PC-3 (cell line): Measurements from ENCODE around the gene CARMIL1. TPM values are rescaled to one million over a fixed set of nuclear protein-coding genes. Genes with fewer than 3 reads are reported as not detected.

Experiments used
- ATAC-seq: fragments of 200-7000 bp; cut with Tn5 transposase; 2 replicates; pipeline ENCODE4 v1.9.1; 2020; ENCODE audit warnings: mild to moderate bottlenecking, moderate library complexity
- BruUV-seq: library from RNA; stranded (reverse); fragments of 400-500 nt; replicated peaks from 2 replicates; lab custom pipeline; 2021; lab: Mats Ljungman, UMichigan
- CTCF ChIA-PET: fragments of 300-600 bp; sonication (Branson Sonifier 250); formaldehyde crosslinking; loops from one replicate; lab custom pipeline; 2022; ENCODE audit warnings: antibody characterized with exemption; lab: Charles Lee
- POLR2A ChIA-PET: fragments of 300-600 bp; sonication (Branson Sonifier 250); formaldehyde crosslinking; loops from one replicate; lab custom pipeline; 2022; ENCODE audit warnings: antibody characterized with exemption; ENCODE audit not compliant: unreplicated experiment; lab: Charles Lee
- DNase-seq: peaks from one replicate; pipeline ENCODE4 v3.0.0-alpha.2; 2015
- H2AFZ ChIP-seq: fragments of 300-600 bp; sonication (generic); 2 replicates; pipeline ENCODE4 v1.6.0; 2016; ENCODE audit warnings: antibody characterized with exemption, low read length
- H3F3A ChIP-seq: fragments of 300-600 bp; sonication (generic); one replicate; pipeline ENCODE4 v1.6.0; 2017; ENCODE audit warnings: antibody characterized with exemption, low read length, control low read depth, mild to moderate bottlenecking; ENCODE audit not compliant: unreplicated experiment
- H3K27ac ChIP-seq: fragments of 300-600 bp; sonication (generic); 2 replicates; pipeline ENCODE4 v1.5.1; 2016; ENCODE audit warnings: mild to moderate bottlenecking, low read length
- H3K27me3 ChIP-seq: fragments of 300-600 bp; sonication (generic); 2 replicates; pipeline ENCODE4 v1.6.1; 2016; ENCODE audit warnings: low read length, mixed read lengths
- H3K36me3 ChIP-seq: fragments of 300-600 bp; sonication (generic); 2 replicates; pipeline ENCODE4 v1.6.1; 2016; ENCODE audit warnings: low read depth, mixed run types, low read length, mixed read lengths
- H3K4me1 ChIP-seq: fragments of 300-600 bp; sonication (generic); 2 replicates; pipeline ENCODE4 v1.5.1; 2016; ENCODE audit warnings: low read length; ENCODE audit not compliant: insufficient read depth
- H3K4me2 ChIP-seq: fragments of 300-600 bp; sonication (generic); 2 replicates; pipeline ENCODE4 v1.6.0; 2016; ENCODE audit warnings: low read length
- H3K4me3 ChIP-seq: fragments of 300-600 bp; sonication (generic); 2 replicates; pipeline ENCODE4 v1.5.1; 2016; ENCODE audit warnings: mild to moderate bottlenecking, low read length, mixed read lengths
- H3K79me2 ChIP-seq: fragments of 300-600 bp; sonication (generic); 2 replicates; pipeline ENCODE4 v1.6.1; 2017; ENCODE audit warnings: low read length, mixed read lengths
- H3K9ac ChIP-seq: fragments of 300-600 bp; sonication (generic); 2 replicates; pipeline ENCODE4 v1.6.0; 2016; ENCODE audit warnings: mild to moderate bottlenecking, low read length
- H3K9me2 ChIP-seq: fragments of 300-600 bp; sonication (generic); replicated peaks from 2 replicates; pipeline ENCODE4 v1.6.1; 2016; ENCODE audit warnings: mixed run types, low read length, mixed read lengths
- H3K9me3 ChIP-seq: fragments of 300-600 bp; sonication (generic); 2 replicates; pipeline ENCODE4 v1.6.1; 2016; ENCODE audit warnings: low read length, mixed read lengths
- H4K20me1 ChIP-seq: fragments of 300-600 bp; sonication (generic); 2 replicates; pipeline ENCODE4 v1.6.1; 2016; ENCODE audit warnings: low read length, mixed read lengths
- EZH2 ChIP-seq: fragments of 300-600 bp; sonication (generic); IDR thresholded peaks from one replicate; pipeline ENCODE4 v1.6.1; 2017; ENCODE audit warnings: antibody characterized with exemption, mild to moderate bottlenecking, low read length; ENCODE audit not compliant: unreplicated experiment
- EZH2phosphoT487 ChIP-seq: fragments of 300-600 bp; sonication (generic); IDR thresholded peaks from 2 replicates; pipeline ENCODE4 v1.6.1; 2018; ENCODE audit warnings: mild to moderate bottlenecking, antibody characterized with exemption, low read length, borderline replicate concordance
- intact Hi-C: fragments of 100-400 bp; cut with micrococcal nuclease; formaldehyde crosslinking; loops from 2 replicates; pipeline ENCODE4 v1.9.0; 2023
- total RNA-seq: library from RNA; depleted of rRNA; stranded (reverse); fragments of >200 nt; gene quantifications from 2 replicates; pipeline ENCODE4 v1.2.3, GENCODE V29; 2014
- TF ChIP-seq, protein P1 (sequence below): fragments of 300-600 bp; sonication (generic); conservative IDR thresholded peaks from 2 replicates; pipeline ENCODE4 v1.5.1; 2017; ENCODE audit warnings: antibody characterized with exemption, low read depth, mild to moderate bottlenecking, low read length

CARMIL1 gene
- total RNA-seq, 1 experiment from 2014 or later: 22.0 TPM

DNA sequence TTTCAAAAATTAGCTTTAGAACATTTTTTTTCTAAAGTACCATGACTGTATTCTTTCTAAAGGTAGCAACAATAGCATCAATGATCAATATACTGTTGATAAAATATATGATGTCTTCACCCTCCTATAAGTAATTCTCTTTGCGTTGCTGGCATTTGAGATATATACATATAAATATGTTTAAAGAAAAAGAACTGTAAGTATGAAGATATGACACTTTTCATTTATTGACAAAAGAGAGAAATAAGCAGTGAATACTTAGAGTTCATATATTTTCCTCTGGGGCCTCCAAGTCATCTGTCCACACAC lies 323.5 kb downstream of the CARMIL1 start:
- no peak overlapping the region for H3K9ac ChIP-seq
- ChIA-PET CTCF (no interaction called here), POLR2A (no interaction called here)

DNA sequence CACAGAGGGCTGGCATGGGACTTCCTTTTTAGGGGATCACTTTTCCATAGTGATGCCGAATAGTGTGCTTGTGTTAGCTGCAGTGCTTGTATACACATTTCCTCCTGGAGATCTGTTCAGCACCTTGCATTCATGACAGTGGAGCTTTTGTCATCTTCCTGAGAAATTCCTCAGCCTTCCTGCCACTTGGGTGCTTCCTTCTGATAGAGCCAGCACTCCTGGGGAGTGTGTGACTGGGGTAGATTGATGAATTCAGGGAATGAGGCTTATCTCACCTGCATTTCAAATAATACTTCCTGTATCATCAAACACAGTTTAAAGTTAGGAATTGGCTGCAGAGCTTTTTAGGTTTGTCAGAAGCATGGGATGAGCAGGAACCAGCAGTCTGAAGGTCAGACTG lies 324.1 kb downstream of the CARMIL1 start:
- no peaks in the 10 kb centered on the region for H3K27me3 ChIP-seq
- H3K27ac ChIP-seq: no peak overlapping the region
- POLR2A ChIA-PET: no interaction called here
- H3K4me2 ChIP-seq: no peak overlapping the region
- TF ChIP-seq, protein P1, sequence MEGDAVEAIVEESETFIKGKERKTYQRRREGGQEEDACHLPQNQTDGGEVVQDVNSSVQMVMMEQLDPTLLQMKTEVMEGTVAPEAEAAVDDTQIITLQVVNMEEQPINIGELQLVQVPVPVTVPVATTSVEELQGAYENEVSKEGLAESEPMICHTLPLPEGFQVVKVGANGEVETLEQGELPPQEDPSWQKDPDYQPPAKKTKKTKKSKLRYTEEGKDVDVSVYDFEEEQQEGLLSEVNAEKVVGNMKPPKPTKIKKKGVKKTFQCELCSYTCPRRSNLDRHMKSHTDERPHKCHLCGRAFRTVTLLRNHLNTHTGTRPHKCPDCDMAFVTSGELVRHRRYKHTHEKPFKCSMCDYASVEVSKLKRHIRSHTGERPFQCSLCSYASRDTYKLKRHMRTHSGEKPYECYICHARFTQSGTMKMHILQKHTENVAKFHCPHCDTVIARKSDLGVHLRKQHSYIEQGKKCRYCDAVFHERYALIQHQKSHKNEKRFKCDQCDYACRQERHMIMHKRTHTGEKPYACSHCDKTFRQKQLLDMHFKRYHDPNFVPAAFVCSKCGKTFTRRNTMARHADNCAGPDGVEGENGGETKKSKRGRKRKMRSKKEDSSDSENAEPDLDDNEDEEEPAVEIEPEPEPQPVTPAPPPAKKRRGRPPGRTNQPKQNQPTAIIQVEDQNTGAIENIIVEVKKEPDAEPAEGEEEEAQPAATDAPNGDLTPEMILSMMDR: no peak
- no peak for TF ChIP-seq EZH2
- no peak for TF ChIP-seq EZH2phosphoT487
- no peak for DNase-seq
- CTCF ChIA-PET: no interaction called here
- no peak overlapping the region for H3K9ac ChIP-seq
- no peaks in the 10 kb centered on the region for H3K79me2 ChIP-seq
- H3K4me1 ChIP-seq: peaks cover 7% of the 10 kb centered on the region; the same call in 1 of the 2 replicates
- no peaks in the 10 kb centered on the region for H3F3A ChIP-seq
- H3K4me3 ChIP-seq: no peak overlapping the region
- no peak overlapping the region for H2AFZ ChIP-seq
- BruUV-seq: no TSS peak
- no peaks in the 10 kb centered on the region for H3K9me3 ChIP-seq
- H3K9me2 ChIP-seq: no peaks in the 10 kb centered on the region
- ATAC-seq: no peak
- no peaks in the 10 kb centered on the region for H4K20me1 ChIP-seq
- no peaks in the 10 kb centered on the region for H3K36me3 ChIP-seq
- intact Hi-C loops: loop anchor here (2.0 to 5.0 kb wide), 4 partner anchors 46 to 746 kb away; no protein-coding TSS in a partner anchor

More for the DNA sequence above, 323.5 kb downstream of the CARMIL1 start:
- no peak for TF ChIP-seq EZH2
- TF ChIP-seq, protein P1: no peak
- no peak overlapping the region for H3K27ac ChIP-seq
- H3K9me3 ChIP-seq: no peaks in the 10 kb centered on the region
- H3F3A ChIP-seq: no peaks in the 10 kb centered on the region
- H3K4me3 ChIP-seq: no peak overlapping the region
- H3K36me3 ChIP-seq: no peaks in the 10 kb centered on the region
- DNase-seq: no peak
- peaks cover 7% of the 10 kb centered on the region; the same call in 1 of the 2 replicates for H3K4me1 ChIP-seq
- H3K27me3 ChIP-seq: no peaks in the 10 kb centered on the region
- no peaks in the 10 kb centered on the region for H3K9me2 ChIP-seq
- no peaks in the 10 kb centered on the region for H4K20me1 ChIP-seq
- no TSS peak for BruUV-seq
- intact Hi-C loops: loop anchor here (1.0 to 5.0 kb wide), 6 partner anchors 45 to 746 kb away; no protein-coding TSS in a partner anchor
- H3K4me2 ChIP-seq: no peak overlapping the region
- no peaks in the 10 kb centered on the region for H3K79me2 ChIP-seq
- no peak for ATAC-seq
- H2AFZ ChIP-seq: no peak overlapping the region

DNA sequence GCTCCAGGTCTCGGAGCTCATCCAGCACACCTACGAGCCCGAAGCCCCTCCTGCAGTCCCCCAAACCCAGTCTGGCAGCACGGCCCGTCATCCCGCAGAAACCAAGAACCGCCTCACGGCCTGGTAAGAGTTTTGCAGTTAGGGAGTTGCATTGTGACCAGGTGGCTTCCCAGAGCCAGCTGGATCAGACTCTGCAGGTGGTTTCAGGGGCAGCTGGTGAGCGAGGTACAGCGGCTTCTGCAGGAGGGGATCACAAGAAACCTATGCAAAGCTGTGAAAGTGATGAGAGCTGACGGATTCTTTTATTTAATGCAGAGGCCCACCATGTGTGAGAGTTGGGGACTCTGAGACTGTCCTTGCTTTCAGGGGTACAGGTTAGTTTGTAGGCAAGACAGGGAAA lies 327.0 kb downstream of the CARMIL1 start:
- intact Hi-C loops: no loop called here

More for the DNA sequence above, 327.0 kb downstream of the CARMIL1 start:
- TF ChIP-seq, protein P1: no peak
- H3K4me3 ChIP-seq: no peak overlapping the region
- peaks cover 7% of the 10 kb centered on the region; the same call in 1 of the 2 replicates for H3K4me1 ChIP-seq
- CTCF ChIA-PET: no interaction called here
- no peaks in the 10 kb centered on the region for H3F3A ChIP-seq
- H3K27me3 ChIP-seq: no peaks in the 10 kb centered on the region
- no peak overlapping the region for H3K9ac ChIP-seq
- DNase-seq (no peak), ATAC-seq (no peak)
- H2AFZ ChIP-seq: no peak overlapping the region
- no TSS peak for BruUV-seq
- no peaks in the 10 kb centered on the region for H3K9me3 ChIP-seq
- no peak overlapping the region for H3K27ac ChIP-seq
- H3K79me2 ChIP-seq: no peaks in the 10 kb centered on the region
- no peaks in the 10 kb centered on the region for H3K9me2 ChIP-seq
- POLR2A ChIA-PET: no interaction called here
- H3K4me2 ChIP-seq: no peak overlapping the region
- no peaks in the 10 kb centered on the region for H3K36me3 ChIP-seq
- H4K20me1 ChIP-seq: no peaks in the 10 kb centered on the region
